Measurements from ENCODE around the gene SDHAF1. TPM values are rescaled to one million over a fixed set of nuclear protein-coding genes. Genes with fewer than 3 reads are reported as not detected.

SDHAF1 gene
- total RNA-seq, 4 donors from 2014 or later = 30.3 to 83.8 (median 55.4) TPM

DNA sequence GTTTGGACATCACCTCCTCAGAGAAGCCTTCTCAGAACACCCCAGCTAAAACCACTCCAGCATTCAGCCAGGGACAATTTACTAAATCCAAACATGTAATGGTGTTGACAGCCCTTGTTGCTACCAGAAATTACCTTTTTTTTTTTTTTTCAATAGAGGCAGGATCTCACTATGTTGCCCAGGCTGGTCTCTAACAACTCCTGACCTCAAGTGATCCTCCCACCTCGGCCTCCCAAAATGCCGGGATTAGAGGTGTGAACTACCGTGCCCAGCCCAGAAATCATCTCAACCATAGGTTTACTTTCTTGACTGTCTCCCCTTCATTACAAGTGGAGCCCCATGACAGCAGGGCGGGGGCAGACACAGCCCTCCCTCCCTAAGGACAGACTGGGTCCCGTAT lies 28.4 kb downstream of the SDHAF1 start:
- no peaks in the 10 kb centered on the region for H3K9me3 ChIP-seq
- intact Hi-C loops (cut with DNase I; ENCODE audit: low total_unique reads) = no loop called here

DNA sequence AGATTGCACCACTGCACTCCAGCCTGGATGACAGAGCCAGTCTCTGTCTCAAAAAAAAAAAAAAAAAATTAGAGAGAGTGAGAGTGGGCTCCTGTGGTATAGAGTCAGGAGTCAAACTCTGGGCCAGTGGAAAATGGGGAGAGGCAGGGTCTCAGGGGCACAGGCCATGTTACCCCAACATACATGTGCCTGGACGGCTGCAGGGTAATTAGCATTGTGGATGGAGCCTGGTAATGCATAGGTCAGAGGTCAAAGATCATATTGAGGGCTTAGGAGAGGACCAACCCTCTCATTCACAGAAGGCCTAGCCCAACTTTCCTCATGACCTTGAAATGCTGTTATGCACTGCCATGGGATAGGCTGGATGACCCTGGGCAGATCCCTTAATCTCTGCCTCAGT lies 30.6 kb downstream of the SDHAF1 start:
- no peaks in the 10 kb centered on the region for H3K4me1 ChIP-seq
- TF ChIP-seq EP300 (IDR thresholded peaks at IDR 0.05; ENCODE audit: low read depth) (no peak), POLR2A (IDR thresholded peaks at IDR 0.05) (no peak), POLR2AphosphoS5 (IDR thresholded peaks at IDR 0.05) (no peak)
- TF ChIP-seq, protein P1, sequence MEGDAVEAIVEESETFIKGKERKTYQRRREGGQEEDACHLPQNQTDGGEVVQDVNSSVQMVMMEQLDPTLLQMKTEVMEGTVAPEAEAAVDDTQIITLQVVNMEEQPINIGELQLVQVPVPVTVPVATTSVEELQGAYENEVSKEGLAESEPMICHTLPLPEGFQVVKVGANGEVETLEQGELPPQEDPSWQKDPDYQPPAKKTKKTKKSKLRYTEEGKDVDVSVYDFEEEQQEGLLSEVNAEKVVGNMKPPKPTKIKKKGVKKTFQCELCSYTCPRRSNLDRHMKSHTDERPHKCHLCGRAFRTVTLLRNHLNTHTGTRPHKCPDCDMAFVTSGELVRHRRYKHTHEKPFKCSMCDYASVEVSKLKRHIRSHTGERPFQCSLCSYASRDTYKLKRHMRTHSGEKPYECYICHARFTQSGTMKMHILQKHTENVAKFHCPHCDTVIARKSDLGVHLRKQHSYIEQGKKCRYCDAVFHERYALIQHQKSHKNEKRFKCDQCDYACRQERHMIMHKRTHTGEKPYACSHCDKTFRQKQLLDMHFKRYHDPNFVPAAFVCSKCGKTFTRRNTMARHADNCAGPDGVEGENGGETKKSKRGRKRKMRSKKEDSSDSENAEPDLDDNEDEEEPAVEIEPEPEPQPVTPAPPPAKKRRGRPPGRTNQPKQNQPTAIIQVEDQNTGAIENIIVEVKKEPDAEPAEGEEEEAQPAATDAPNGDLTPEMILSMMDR (IDR thresholded peaks at IDR 0.05) = no peak
- no peaks in the 10 kb centered on the region for H3K36me3 ChIP-seq
- in situ Hi-C loops (cut with MboI; ENCODE audit: low pct_ligation_motif_present in 1 of 4, low pct_unique_long_range_greater_than_20kb in 1 of 4, low sequenced_read_pairs in 3 of 4) = no loop called here
- no peak overlapping the region for H3K4me3 ChIP-seq
- DNase-seq = no peak
- no peaks in the 10 kb centered on the region for H3K27me3 ChIP-seq
- WGBS, 2 donors (ENCODE audit: low coverage in 1 of 2) = 60 to 71% methylated on average over 1 of the region's 1 CpG
- H3K27ac ChIP-seq = no peak overlapping the region
- intact Hi-C loops (cut with DNase I; ENCODE audit: low total_unique reads) = no loop called here
- no peaks in the 10 kb centered on the region for H3K9me3 ChIP-seq

More for the DNA sequence above, 28.4 kb downstream of the SDHAF1 start:
- Histone ChIP-seq H3K27ac (no peak overlapping the region), H3K4me1 (no peaks in the 10 kb centered on the region), H3K27me3 (no peaks in the 10 kb centered on the region), H3K4me3 (no peak overlapping the region), H3K36me3 (no peaks in the 10 kb centered on the region)
- 77 to 94% methylated on average over 3 to 5 of the region's 5 CpGs for WGBS, 2 donors (ENCODE audit: low coverage in 1 of 2)
- in situ Hi-C loops (cut with MboI; ENCODE audit: low pct_ligation_motif_present in 1 of 4, low pct_unique_long_range_greater_than_20kb in 1 of 4, low sequenced_read_pairs in 3 of 4) = no loop called here
- no peak for DNase-seq
- TF ChIP-seq POLR2A (IDR thresholded peaks at IDR 0.05) = no peak
- no peak for TF ChIP-seq EP300 (IDR thresholded peaks at IDR 0.05; ENCODE audit: low read depth)
- no peak for TF ChIP-seq POLR2AphosphoS5 (IDR thresholded peaks at IDR 0.05)
- TF ChIP-seq, protein P1 (IDR thresholded peaks at IDR 0.05) = no peak

DNA sequence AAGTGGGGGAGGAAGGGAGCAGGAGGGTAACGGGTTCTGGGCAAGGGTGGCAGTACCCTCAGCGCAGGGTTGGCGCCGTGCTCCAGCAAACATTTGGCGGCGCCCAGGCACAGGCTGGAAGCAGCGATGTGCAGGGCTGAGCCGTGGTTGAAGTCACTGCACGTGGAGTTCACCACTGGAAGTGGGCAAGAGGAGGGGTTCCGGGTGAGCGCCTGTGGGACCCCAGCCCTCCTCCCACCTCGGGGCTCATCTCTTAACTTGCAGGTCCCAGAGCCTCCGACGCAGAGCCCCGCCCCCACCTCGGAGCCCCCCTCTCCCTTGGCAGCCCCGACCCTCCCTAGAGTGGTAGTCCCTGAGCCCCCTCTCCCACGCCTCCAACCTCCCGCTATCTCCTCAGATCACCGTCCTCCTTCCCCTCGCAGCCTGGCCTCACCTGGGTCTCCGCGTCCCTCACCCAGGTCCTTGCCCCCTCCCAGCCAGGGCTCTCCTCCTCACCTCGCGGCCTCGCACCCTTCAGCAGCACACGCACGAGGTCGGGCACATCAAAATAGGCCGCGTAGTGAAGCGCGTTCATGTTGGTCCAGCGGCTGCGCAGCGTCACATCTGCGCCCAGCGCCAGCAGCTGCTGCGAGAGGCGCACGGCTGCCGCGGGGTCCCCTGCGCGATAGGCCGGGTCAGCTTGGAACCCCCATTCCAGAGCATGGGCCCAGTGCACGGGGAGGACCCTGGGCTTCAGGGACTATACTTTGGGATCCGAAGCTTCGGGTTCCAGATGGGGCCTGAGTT lies 31.3 kb downstream of the SDHAF1 start:
- in situ Hi-C loops (cut with MboI; ENCODE audit: low pct_ligation_motif_present in 1 of 4, low pct_unique_long_range_greater_than_20kb in 1 of 4, low sequenced_read_pairs in 3 of 4) = no loop called here
- H3K27me3 ChIP-seq = no peaks in the 10 kb centered on the region
- H3K27ac ChIP-seq = no peak overlapping the region
- H3K4me3 ChIP-seq = no peak overlapping the region
- TF ChIP-seq POLR2A (IDR thresholded peaks at IDR 0.05) (no peak), POLR2AphosphoS5 (IDR thresholded peaks at IDR 0.05) (no peak), EP300 (IDR thresholded peaks at IDR 0.05; ENCODE audit: low read depth) (no peak)
- TF ChIP-seq, protein P1 (IDR thresholded peaks at IDR 0.05) = no peak
- intact Hi-C loops (cut with DNase I; ENCODE audit: low total_unique reads) = no loop called here
- no peaks in the 10 kb centered on the region for H3K4me1 ChIP-seq
- H3K9me3 ChIP-seq = no peaks in the 10 kb centered on the region
- H3K36me3 ChIP-seq = no peaks in the 10 kb centered on the region
- WGBS, 2 donors (ENCODE audit: low coverage in 1 of 2) = 98% methylated on average over 45 of the region's 49 CpGs; no CpG with 5 or more reads in 1 of the 2 donors
- DNase-seq = no peak

DNA sequence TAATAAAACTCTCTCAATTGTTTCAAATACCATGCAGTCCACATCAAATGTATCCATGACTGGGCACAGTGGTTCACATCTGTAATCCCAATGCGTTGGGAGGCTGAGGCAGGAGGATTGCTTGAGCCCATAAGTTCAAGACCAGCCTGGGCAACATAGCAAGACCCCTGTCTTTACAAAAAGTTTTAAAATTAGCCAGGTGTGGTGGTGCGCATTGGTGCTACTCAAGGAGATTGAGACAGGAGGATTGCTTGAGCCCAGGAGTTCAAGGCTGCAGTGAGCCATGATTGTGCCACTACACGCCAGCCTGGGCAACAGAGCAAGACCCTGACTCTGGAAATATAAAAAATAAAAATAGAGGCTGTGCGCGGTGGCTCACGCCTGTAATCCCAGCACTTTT lies 32.7 kb downstream of the SDHAF1 start:
- Histone ChIP-seq H3K4me3 (no peak overlapping the region), H3K9me3 (no peaks in the 10 kb centered on the region), H3K36me3 (no peaks in the 10 kb centered on the region), H3K27ac (no peak overlapping the region), H3K27me3 (no peaks in the 10 kb centered on the region), H3K4me1 (peaks cover 0 to 12% (median 0%) of the 10 kb centered on the region in 4 donors)
- TF ChIP-seq POLR2AphosphoS5 (IDR thresholded peaks at IDR 0.05) = no peak
- TF ChIP-seq, protein P1 (IDR thresholded peaks at IDR 0.05) = no peak
- TF ChIP-seq EP300 (IDR thresholded peaks at IDR 0.05; ENCODE audit: low read depth) = no peak
- no peak for TF ChIP-seq POLR2A (IDR thresholded peaks at IDR 0.05)
- intact Hi-C loops (cut with DNase I; ENCODE audit: low total_unique reads) = no loop called here
- in situ Hi-C loops (cut with MboI; ENCODE audit: low pct_ligation_motif_present in 1 of 4, low pct_unique_long_range_greater_than_20kb in 1 of 4, low sequenced_read_pairs in 3 of 4) = no loop called here
- WGBS, 2 donors (ENCODE audit: low coverage in 1 of 2) = 87 to 95% methylated on average over 3 to 6 of the region's 6 CpGs
- no peak for DNase-seq
